ENCODE data around the gene LETM1.

Gene LETM1

GRCh38 chr4:1833307-1834046 lies 22.5 kb downstream of the LETM1 start:
- DNase-seq (ENCODE audit: extremely low spot score, insufficient read length, low read depth): no peak
- no peak for FAIRE-seq

GRCh38 chr4:1832690-1833089 lies 23.3 kb downstream of the LETM1 start:
- DNase-seq (ENCODE audit: extremely low spot score, insufficient read length, low read depth) (no peak), FAIRE-seq (no peak)

GRCh38 chr4:1831331-1831730 lies 24.6 kb downstream of the LETM1 start:
- no peak for FAIRE-seq
- no peak for DNase-seq (ENCODE audit: extremely low spot score, insufficient read length, low read depth)

- no peak for FAIRE-seq
- DNase-seq (ENCODE audit: extremely low spot score, insufficient read length, low read depth): no peak
These were observed 25.2 kb downstream of the LETM1 start for GRCh38 chr4:1830642-1831228.

- DNase-seq (ENCODE audit: extremely low spot score, insufficient read length, low read depth) (no peak), FAIRE-seq (no peak)
These were observed 25.7 kb downstream of the LETM1 start for GRCh38 chr4:1830234-1830633.

GRCh38 chr4:1826531-1827350 lies 29.2 kb downstream of the LETM1 start:
- DNase-seq (ENCODE audit: extremely low spot score, insufficient read length, low read depth) (no peak), FAIRE-seq (no peak)

GRCh38 chr4:1825326-1825725 lies 30.6 kb downstream of the LETM1 start:
- DNase-seq (ENCODE audit: extremely low spot score, insufficient read length, low read depth) (no peak), FAIRE-seq (no peak)

GRCh38 chr4:1824746-1825145 lies 31.2 kb downstream of the LETM1 start:
- FAIRE-seq (no peak), DNase-seq (ENCODE audit: extremely low spot score, insufficient read length, low read depth) (no peak)

GRCh38 chr4:1823545-1823932 lies 32.4 kb downstream of the LETM1 start:
- FAIRE-seq (no peak), DNase-seq (ENCODE audit: extremely low spot score, insufficient read length, low read depth) (no peak)

- no peak for FAIRE-seq
These were observed 33.1 kb downstream of the LETM1 start for GRCh38 chr4:1822568-1823544.

GRCh38 chr4:1821679-1822567 lies 34.0 kb downstream of the LETM1 start:
- DNase-seq (ENCODE audit: extremely low spot score, insufficient read length, low read depth): no peak
- FAIRE-seq: no peak

More at GRCh38 chr4:1822568-1823544, 33.1 kb downstream of the LETM1 start:
- no peak for DNase-seq (ENCODE audit: extremely low spot score, insufficient read length, low read depth)

GRCh38 chr4:1819816-1820215 lies 36.1 kb downstream of the LETM1 start:
- FAIRE-seq (no peak), DNase-seq (ENCODE audit: extremely low spot score, insufficient read length, low read depth) (no peak)

- FAIRE-seq (no peak), DNase-seq (ENCODE audit: extremely low spot score, insufficient read length, low read depth) (no peak)
These were observed 36.7 kb downstream of the LETM1 start for GRCh38 chr4:1819284-1819683.

- no peak for FAIRE-seq
These were observed 39.7 kb downstream of the LETM1 start for GRCh38 chr4:1815997-1816860.

GRCh38 chr4:1815096-1815996 lies 40.6 kb downstream of the LETM1 start:
- FAIRE-seq: no peak
- no peak for DNase-seq (ENCODE audit: extremely low spot score, insufficient read length, low read depth)

More at GRCh38 chr4:1815997-1816860, 39.7 kb downstream of the LETM1 start:
- DNase-seq (ENCODE audit: extremely low spot score, insufficient read length, low read depth): no peak

GRCh38 chr4:1814453-1814852 lies 41.5 kb downstream of the LETM1 start:
- no peak for FAIRE-seq

GRCh38 chr4:1813915-1814314 lies 42.0 kb downstream of the LETM1 start:
- FAIRE-seq (no peak), DNase-seq (ENCODE audit: extremely low spot score, insufficient read length, low read depth) (no peak)

More at GRCh38 chr4:1814453-1814852, 41.5 kb downstream of the LETM1 start:
- DNase-seq (ENCODE audit: extremely low spot score, insufficient read length, low read depth): no peak

Measured in GM18507 (cell line).